Cardiac muscle cell (in vitro differentiated cells and primary cell): ENCODE data around the gene ARHGEF17. TPM values are rescaled to one million over a fixed set of nuclear protein-coding genes. Genes with fewer than 3 reads are reported as not detected.
A peak's percentile ranks its signal among the peaks of the same experiment; 100 is the strongest.

Experiments used
- DNase-seq, 2 donors: peaks; one replicate each; pipeline versions ENCODE4 v3.0.0 to v3.0.0-alpha.2; 2010 to 2017; ENCODE audit warnings: low read depth in 1 of 2, low spot score in 1 of 2
- H3K27ac ChIP-seq: fragments of 200-600 bp; sonication (generic); 2 replicates; pipeline ENCODE4 v1.5.1; 2016
- H3K27me3 ChIP-seq: fragments of 200-600 bp; sonication (generic); 2 replicates; pipeline ENCODE4 v1.6.0; 2016; ENCODE audit warnings: control low read depth
- H3K36me3 ChIP-seq: fragments of 200-600 bp; sonication (generic); 2 replicates; pipeline ENCODE4 v1.5.1; 2016; ENCODE audit warnings: control low read depth
- H3K4me1 ChIP-seq: fragments of 200-600 bp; sonication (generic); 2 replicates; pipeline ENCODE4 v1.8.1; 2017; ENCODE audit warnings: low read depth, mild to moderate bottlenecking, mixed run types
- H3K4me3 ChIP-seq: fragments of 200-600 bp; sonication (generic); 2 replicates; pipeline ENCODE4 v1.5.1; 2016; ENCODE audit warnings: mild to moderate bottlenecking
- H3K9me3 ChIP-seq: fragments of 200-600 bp; sonication (generic); 2 replicates; pipeline ENCODE4 v1.5.1; 2017; ENCODE audit warnings: low read depth, mild to moderate bottlenecking, control low read depth
- polyA plus RNA-seq: library from polyadenylated mRNA; unstranded; fragments of >200 nt; fragmentation: Nextera tagmentation; extraction: Ambion mirVana; gene quantifications from 2 replicates; pipeline ENCODE4 v1.2.1, GENCODE V29; 2016
- total RNA-seq: library from RNA; depleted of rRNA; stranded (reverse); fragments of >200 nt; gene quantifications from 2 replicates; pipeline ENCODE4 v1.2.3, GENCODE V29; 2016
- TF ChIP-seq, protein P1 (sequence below): IDR thresholded peaks from 2 replicates; pipeline ENCODE4 v1.5.1; 2012; ENCODE audit warnings: low read depth, mild to moderate bottlenecking, low read length

ARHGEF17 gene
- total and polyA plus RNA-seq, 2 experiments from 2014 or later: 26.5 to 60.3 TPM

GRCh38 chr11:73399636-73400035 is 91.6 kb downstream of the ARHGEF17 start:
- peaks cover 4% of the 10 kb centered on the region for H3K4me1 ChIP-seq
- no peak overlapping the region for H3K27ac ChIP-seq
- no peaks in the 10 kb centered on the region for H3K9me3 ChIP-seq
- H3K36me3 ChIP-seq: no peaks in the 10 kb centered on the region
- H3K4me3 ChIP-seq: no peak overlapping the region
- no peaks in the 10 kb centered on the region for H3K27me3 ChIP-seq
- TF ChIP-seq, protein P1, sequence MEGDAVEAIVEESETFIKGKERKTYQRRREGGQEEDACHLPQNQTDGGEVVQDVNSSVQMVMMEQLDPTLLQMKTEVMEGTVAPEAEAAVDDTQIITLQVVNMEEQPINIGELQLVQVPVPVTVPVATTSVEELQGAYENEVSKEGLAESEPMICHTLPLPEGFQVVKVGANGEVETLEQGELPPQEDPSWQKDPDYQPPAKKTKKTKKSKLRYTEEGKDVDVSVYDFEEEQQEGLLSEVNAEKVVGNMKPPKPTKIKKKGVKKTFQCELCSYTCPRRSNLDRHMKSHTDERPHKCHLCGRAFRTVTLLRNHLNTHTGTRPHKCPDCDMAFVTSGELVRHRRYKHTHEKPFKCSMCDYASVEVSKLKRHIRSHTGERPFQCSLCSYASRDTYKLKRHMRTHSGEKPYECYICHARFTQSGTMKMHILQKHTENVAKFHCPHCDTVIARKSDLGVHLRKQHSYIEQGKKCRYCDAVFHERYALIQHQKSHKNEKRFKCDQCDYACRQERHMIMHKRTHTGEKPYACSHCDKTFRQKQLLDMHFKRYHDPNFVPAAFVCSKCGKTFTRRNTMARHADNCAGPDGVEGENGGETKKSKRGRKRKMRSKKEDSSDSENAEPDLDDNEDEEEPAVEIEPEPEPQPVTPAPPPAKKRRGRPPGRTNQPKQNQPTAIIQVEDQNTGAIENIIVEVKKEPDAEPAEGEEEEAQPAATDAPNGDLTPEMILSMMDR: no peak
- DNase-seq: no peak

- Histone ChIP-seq H3K27ac (no peak overlapping the region), H3K4me1 (peaks cover 4% of the 10 kb centered on the region), H3K27me3 (no peaks in the 10 kb centered on the region), H3K36me3 (no peaks in the 10 kb centered on the region), H3K4me3 (no peak overlapping the region), H3K9me3 (no peaks in the 10 kb centered on the region)
- DNase-seq: no peak
- TF ChIP-seq, protein P1: no peak
These were observed 92.2 kb downstream of the ARHGEF17 start for GRCh38 chr11:73400293-73400692.

DNA sequence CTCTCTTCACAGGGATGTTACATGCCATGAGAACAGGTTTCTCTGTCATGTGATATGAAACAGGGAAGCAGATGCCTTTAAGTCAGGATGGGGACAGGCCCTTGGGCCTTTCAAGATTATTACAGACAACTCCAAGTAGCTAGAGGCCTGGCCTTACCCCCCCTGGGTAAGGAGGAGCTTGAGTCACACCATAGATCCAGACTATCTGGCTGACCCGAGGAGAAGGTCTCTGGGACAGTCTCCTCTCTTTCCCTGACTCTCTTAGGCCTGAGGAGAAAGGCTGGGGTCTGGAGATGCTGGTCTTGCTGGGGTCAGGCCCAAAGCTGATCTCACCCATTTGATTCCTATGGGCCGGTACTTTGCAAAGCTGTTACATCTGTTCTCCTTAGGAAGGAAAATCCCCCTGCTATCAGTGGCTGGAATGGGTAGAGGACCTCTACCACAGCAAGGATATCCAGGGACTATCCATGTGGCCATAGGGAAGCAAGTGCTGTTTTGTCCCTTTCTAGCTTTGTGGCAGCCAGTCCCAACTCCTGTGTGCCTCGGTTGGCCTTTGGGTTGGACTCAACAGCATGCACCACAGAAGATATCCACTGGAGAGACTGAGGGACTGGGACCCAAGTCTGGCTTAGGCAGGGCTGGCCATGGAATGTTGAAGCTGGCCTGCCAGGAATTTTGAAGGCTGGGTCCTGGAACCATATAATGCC is 93.3 kb downstream of the ARHGEF17 start:
- Histone ChIP-seq H3K9me3 (no peaks in the 10 kb centered on the region), H3K4me1 (peaks cover 4% of the 10 kb centered on the region), H3K4me3 (no peak overlapping the region), H3K27ac (no peak overlapping the region), H3K27me3 (no peaks in the 10 kb centered on the region), H3K36me3 (no peaks in the 10 kb centered on the region)
- no peak for DNase-seq
- TF ChIP-seq, protein P1: no peak

- H3K4me1 ChIP-seq: peaks cover 4% of the 10 kb centered on the region
- no peaks in the 10 kb centered on the region for H3K36me3 ChIP-seq
- peak in 1 of 2 donors; percentile 36 for DNase-seq
- H3K27me3 ChIP-seq: no peaks in the 10 kb centered on the region
- TF ChIP-seq, protein P1: no peak
- no peaks in the 10 kb centered on the region for H3K9me3 ChIP-seq
- H3K27ac ChIP-seq: no peak overlapping the region
- H3K4me3 ChIP-seq: no peak overlapping the region
These were observed 94.1 kb downstream of the ARHGEF17 start for GRCh38 chr11:73401924-73402833.

DNA sequence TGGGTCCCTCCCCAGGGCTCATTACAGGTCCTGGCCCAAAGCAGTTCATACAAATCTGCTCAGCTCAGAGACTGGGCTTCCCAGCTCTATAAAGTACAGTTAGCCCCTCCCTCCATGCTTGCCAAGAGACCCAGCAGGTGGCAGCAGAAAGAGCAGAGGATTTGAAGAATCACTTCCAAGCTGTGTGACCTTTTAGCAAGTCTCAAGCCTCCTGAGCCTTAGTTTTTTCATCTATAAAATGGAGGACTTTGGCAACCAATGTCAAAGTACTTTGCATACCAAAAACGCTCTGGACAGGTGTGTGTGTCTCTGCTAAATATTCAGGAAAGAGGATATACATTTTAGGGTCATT is 94.7 kb downstream of the ARHGEF17 start:
- no peak for DNase-seq
- Histone ChIP-seq H3K4me1 (peaks cover 4% of the 10 kb centered on the region), H3K27ac (no peak overlapping the region), H3K36me3 (no peaks in the 10 kb centered on the region), H3K27me3 (no peaks in the 10 kb centered on the region), H3K9me3 (no peaks in the 10 kb centered on the region), H3K4me3 (no peak overlapping the region)
- TF ChIP-seq, protein P1: peak; percentile 27
